Measurements from ENCODE around the gene PSENEN. TPM values are rescaled to one million over a fixed set of nuclear protein-coding genes. Genes with fewer than 3 reads are reported as not detected.
"Not testable (repeated sequence)": the region's sequence is repeated elsewhere in the genome, so short reads cannot be mapped to it uniquely, and the experiment has no call there.

The PSENEN gene
- polyA plus RNA-seq, 5 donors: 45.5 to 72.8 (median 52.3) TPM

GRCh38 chr19:35716801-35717664 lies 28.4 kb upstream of the PSENEN start:
- DNase-seq: peak; percentile 80 to 81

- peak; percentile 94 to 95 for DNase-seq
Observed at GRCh38 chr19:35717665-35718344, 27.6 kb upstream of the PSENEN start, which contains the start of gene KMT2B. KMT2B (plus strand) TSS chr19:35718003; CDS start chr19:35718019, 16 bp downstream.

- DNase-seq: no peak
Observed at GRCh38 chr19:35718345-35719041, 27.0 kb upstream of the PSENEN start.

- no peak for DNase-seq
Observed at GRCh38 chr19:35719402-35720162, 25.9 kb upstream of the PSENEN start.

GRCh38 chr19:35720163-35720524 lies 25.3 kb upstream of the PSENEN start:
- no peak for DNase-seq

- DNase-seq: no peak
Observed at GRCh38 chr19:35720648-35721047, 24.8 kb upstream of the PSENEN start.

GRCh38 chr19:35721374-35721773 lies 24.1 kb upstream of the PSENEN start:
- DNase-seq: no peak

GRCh38 chr19:35722461-35722860 lies 23.0 kb upstream of the PSENEN start:
- DNase-seq: no peak

GRCh38 chr19:35722897-35723296 lies 22.6 kb upstream of the PSENEN start:
- no peak for DNase-seq

GRCh38 chr19:35723671-35724070 lies 21.8 kb upstream of the PSENEN start:
- no peak for DNase-seq

- not testable (repeated sequence) for DNase-seq
Observed at GRCh38 chr19:35724132-35724531, 21.3 kb upstream of the PSENEN start.

GRCh38 chr19:35724560-35724959 lies 20.9 kb upstream of the PSENEN start:
- no peak for DNase-seq

- no peak for DNase-seq
Observed at GRCh38 chr19:35725216-35725861, 20.1 kb upstream of the PSENEN start.

GRCh38 chr19:35727053-35727955 lies 18.1 kb upstream of the PSENEN start:
- DNase-seq: no peak

GRCh38 chr19:35727956-35728706 lies 17.3 kb upstream of the PSENEN start:
- DNase-seq: no peak

GRCh38 chr19:35729021-35729420 lies 16.4 kb upstream of the PSENEN start:
- no peak for DNase-seq

- no peak for DNase-seq
Observed at GRCh38 chr19:35729763-35730162, 15.7 kb upstream of the PSENEN start.

- no peak for DNase-seq
Observed at GRCh38 chr19:35730326-35730725, 15.1 kb upstream of the PSENEN start.

GRCh38 chr19:35731353-35731752 lies 14.1 kb upstream of the PSENEN start:
- no peak for DNase-seq
